Gastrocnemius medialis (tissue), 4 donors: Measurements from ENCODE around the gene GALNT2.

ENCODE experiments used
- CTCF ChIP-seq, 5 experiments: fragments of 450-650 bp in 3 of 5; fragments of 200-600 bp in 2 of 5; sonication (generic) in 2 of 5; IDR thresholded peaks in 4 of 5; conservative IDR thresholded peaks in 1 of 5; 1 replicate in 4 of 5; 2 replicates in 1 of 5; pipeline ENCODE4 v1.5.1; 2016 to 2019; ENCODE audit warnings: antibody characterized with exemption in 5 of 5, mild to moderate bottlenecking in 3 of 5, moderate library complexity in 3 of 5
- POLR2A ChIP-seq, 2 donors: fragments of 450-650 bp; IDR thresholded peaks; one replicate each; pipeline ENCODE4 v1.6.1; 2017; ENCODE audit warnings: antibody characterized with exemption in 2 of 2, mild to moderate bottlenecking in 2 of 2, moderate library complexity in 2 of 2

DNA sequence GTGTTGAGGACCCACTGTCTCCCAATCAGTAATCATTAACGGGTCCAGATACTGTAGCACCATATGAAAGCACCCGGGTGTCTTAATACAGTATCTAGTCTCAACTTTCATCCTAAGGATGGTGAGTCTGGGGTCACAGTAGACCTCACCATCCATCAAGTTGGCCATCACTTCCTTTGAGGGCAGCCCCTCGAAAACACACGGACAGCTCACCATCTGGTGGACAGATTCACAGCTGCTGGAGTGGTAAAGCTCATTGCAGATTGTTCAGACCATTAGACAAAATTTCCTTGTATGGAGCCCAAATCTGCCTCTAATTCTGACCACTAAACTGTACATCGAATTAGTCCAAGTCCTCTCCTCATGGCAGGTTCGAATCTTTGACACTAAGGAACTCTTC is 236.0 kb downstream of the GALNT2 start:
- TF ChIP-seq CTCF (IDR thresholded peaks at IDR 0.05 in 4 of 5, conservative IDR thresholded peaks at IDR 0.05 in 1 of 5): no peak
- TF ChIP-seq POLR2A (IDR thresholded peaks at IDR 0.05): no peak
